Transverse colon (tissue), 4 donors: ENCODE data around the gene FITM2. TPM values are rescaled to one million over a fixed set of nuclear protein-coding genes. Genes with fewer than 3 reads are reported as not detected.

Experiments used
- DNase-seq: peaks from one replicate; pipeline ENCODE4 v3.0.0-alpha.2; 2019
- H3K27ac ChIP-seq, 4 donors: fragments of 200-600 bp; sonication (generic); 2 replicates each; pipeline ENCODE4 v1.5.1; 2016 to 2018; ENCODE audit warnings: inconsistent platforms in 4 of 4
- H3K27me3 ChIP-seq: fragments of 200-600 bp; sonication (generic); 2 replicates; pipeline ENCODE4 v1.5.1; 2017; ENCODE audit warnings: inconsistent platforms
- H3K36me3 ChIP-seq, 4 donors: fragments of 200-600 bp; sonication (generic); 2 replicates each; pipeline ENCODE4 v1.5.1; 2017 to 2019; ENCODE audit warnings: inconsistent platforms in 4 of 4
- H3K4me1 ChIP-seq, 4 donors: fragments of 200-600 bp; sonication (generic); 2 replicates each; pipeline ENCODE4 v1.5.1; 2017 to 2020; ENCODE audit warnings: inconsistent platforms in 4 of 4
- H3K4me3 ChIP-seq, 4 donors: fragments of 200-600 bp; sonication (generic); 1 replicate in 1 of 4; 2 replicates in 3 of 4; pipeline versions ENCODE4 v1.5.1 to v1.6.1; 2017 to 2019; ENCODE audit warnings: inconsistent platforms in 4 of 4
- H3K9me3 ChIP-seq, 2 donors: fragments of 200-600 bp; sonication (generic); 2 replicates each; pipeline ENCODE4 v1.5.1; 2017 to 2019; ENCODE audit warnings: inconsistent platforms in 2 of 2
- CTCF ChIP-seq, 5 experiments: fragments of 200-600 bp in 3 of 5; fragments of 450-650 bp in 2 of 5; sonication (generic) in 3 of 5; IDR thresholded peaks; 1 replicate in 2 of 5; 2 replicates in 3 of 5; pipeline ENCODE4 v1.5.1; 2016 to 2017; ENCODE audit warnings: antibody characterized with exemption in 5 of 5, inconsistent platforms in 3 of 5, mild to moderate bottlenecking in 2 of 5, moderate library complexity in 1 of 5
- EP300 ChIP-seq: sonication (generic); formaldehyde crosslinking; IDR thresholded peaks from one replicate; pipeline ENCODE4 v1.6.1; 2017; ENCODE audit warnings: antibody characterized with exemption, low read depth
- POLR2A ChIP-seq: fragments of 450-650 bp; IDR thresholded peaks from one replicate; pipeline ENCODE4 v1.6.1; 2016; ENCODE audit warnings: antibody characterized with exemption, mild to moderate bottlenecking, moderate library complexity
- POLR2AphosphoS5 ChIP-seq, 3 donors: sonication (generic); formaldehyde crosslinking; IDR thresholded peaks; one replicate each; pipeline ENCODE4 v1.6.1; 2016; ENCODE audit warnings: antibody characterized with exemption in 3 of 3
- WGBS, 2 donors: methylation state at CpG; one replicate each; pipeline ENCODE4 v1.1.5; 2018; ENCODE audit warnings: low coverage in 1 of 2; 5-methylcytosine and 5-hydroxymethylcytosine counted together
- in situ Hi-C, 4 donors: fragments of 200-750 bp; cut with MboI; loops; one replicate each; pipeline versions ENCODE4 v1.15.0 to v1.15.1; 2017; ENCODE audit warnings: low sequenced_read_pairs in 3 of 4, low pct_ligation_motif_present in 1 of 4, low pct_unique_long_range_greater_than_20kb in 1 of 4
- intact Hi-C: fragments of 100-400 bp; cut with DNase I; formaldehyde crosslinking; loops from one replicate; pipeline ENCODE4 v1.15.1; 2023; ENCODE audit warnings: low total_unique reads
- total RNA-seq, 4 donors: library from RNA; depleted of rRNA; stranded (reverse); fragments of >200 nt; gene quantifications; one replicate each; pipeline ENCODE4 v1.1.0, GENCODE V29; 2016

The FITM2 gene, protein sequence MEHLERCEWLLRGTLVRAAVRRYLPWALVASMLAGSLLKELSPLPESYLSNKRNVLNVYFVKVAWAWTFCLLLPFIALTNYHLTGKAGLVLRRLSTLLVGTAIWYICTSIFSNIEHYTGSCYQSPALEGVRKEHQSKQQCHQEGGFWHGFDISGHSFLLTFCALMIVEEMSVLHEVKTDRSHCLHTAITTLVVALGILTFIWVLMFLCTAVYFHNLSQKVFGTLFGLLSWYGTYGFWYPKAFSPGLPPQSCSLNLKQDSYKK
- 10 to 100 TPM in 2 of 4 donors, 1 to 10 TPM in 2; 4.1 to 12.4 (median 9.7) TPM for total RNA-seq

DNA sequence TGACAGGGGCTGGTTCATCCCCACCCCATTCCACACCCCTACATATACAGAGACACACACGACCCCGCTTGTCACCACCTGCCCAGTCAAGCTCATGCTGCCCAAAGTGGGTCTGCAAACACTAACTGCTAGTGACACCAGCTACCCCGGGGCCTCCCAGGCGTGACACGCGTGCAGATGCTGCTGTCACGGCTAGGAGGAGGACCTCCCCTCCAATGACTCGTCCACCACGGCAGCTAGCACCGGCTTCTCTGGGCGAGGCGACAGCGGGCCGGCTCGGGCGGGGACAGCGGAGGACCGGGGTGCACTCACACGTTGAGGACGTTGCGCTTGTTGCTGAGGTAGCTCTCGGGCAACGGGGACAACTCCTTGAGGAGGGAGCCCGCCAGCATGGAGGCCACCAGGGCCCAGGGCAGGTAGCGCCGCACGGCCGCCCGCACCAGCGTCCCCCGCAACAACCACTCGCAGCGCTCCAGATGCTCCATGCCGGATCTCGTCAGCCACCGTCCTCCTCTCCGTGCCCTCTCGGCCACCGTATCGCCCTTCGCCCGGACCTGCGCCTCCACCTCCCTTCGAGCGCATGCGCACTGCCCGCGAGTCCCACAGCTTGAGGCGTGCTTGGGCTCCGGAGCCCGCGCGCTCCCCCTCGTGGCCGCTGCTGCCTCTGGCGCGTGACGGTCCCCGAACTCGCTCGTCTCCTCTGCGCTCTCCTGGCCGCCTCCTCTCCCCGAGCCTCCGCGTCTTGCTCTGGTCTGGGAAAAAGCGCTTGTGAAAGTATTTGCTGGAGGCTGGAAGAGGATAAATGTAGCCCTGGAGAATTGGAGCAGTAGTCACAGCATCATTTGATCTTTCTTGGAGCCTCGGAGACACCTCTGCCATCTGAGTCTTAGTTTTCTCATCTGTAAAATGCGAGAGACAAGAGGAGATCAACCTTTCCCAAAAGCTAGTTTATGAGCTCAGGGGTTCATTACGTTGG, at the start of gene FITM2:
FITM2 (minus strand) TSS at position 539 of the 976 bp plus-strand sequence; CDS start at position 485, 54 bp downstream.
- Histone ChIP-seq H3K4me1 (peaks cover 0 to 21% (median 16%) of the 10 kb centered on the region in 4 donors), H3K27ac (peak within 1 kb of the TSS; percentile 64 to 88 (median 84)), H3K27me3 (no peaks in the 10 kb centered on the region), H3K36me3 (no peaks in the 10 kb centered on the region), H3K9me3 (no peaks in the 10 kb centered on the region), H3K4me3 (peak within 1 kb of the TSS; percentile 58 to 77 (median 64))
- intact Hi-C loops, result no loop called here
- in situ Hi-C loops, result loop anchor here in 2 of 4 donors (10.0 to 25.0 kb wide), 2 partner anchors 96 to 199 kb away; partner anchors contain the start of gene OSER1 (in 2 of the 2)
- 3 to 80% methylated on average over 1 to 32 of the region's 70 CpGs for WGBS, 2 donors
- peak; percentile 99 for DNase-seq
- TF ChIP-seq CTCF (IDR thresholded peaks at IDR 0.05), result peak; percentile 87 to 98 (median 95)
- TF ChIP-seq EP300, result no peak
- peak; percentile 53 for TF ChIP-seq POLR2A
- peak; percentile 82 to 92 (median 89) for TF ChIP-seq POLR2AphosphoS5 (IDR thresholded peaks at IDR 0.05)

DNA sequence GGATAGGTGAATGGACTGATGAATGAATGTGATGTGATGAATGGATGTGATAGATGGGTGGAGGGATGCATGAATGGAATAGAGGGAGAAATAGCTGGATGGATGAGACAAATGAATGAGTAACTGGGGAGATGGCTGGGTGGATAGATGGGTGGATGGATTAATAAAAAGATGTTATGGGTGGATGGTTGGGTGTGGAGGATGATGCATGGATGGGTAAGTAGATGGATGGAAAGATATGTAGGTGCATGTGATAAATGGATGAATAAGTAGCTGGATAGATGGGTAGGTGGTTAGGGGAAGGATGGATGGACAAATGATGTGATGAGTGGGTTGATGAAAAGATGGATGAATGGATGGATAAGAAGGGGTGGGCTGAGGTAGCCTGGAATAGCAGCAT, 49.2 kb upstream of the FITM2 start:
- intact Hi-C loops, result no loop called here
- Histone ChIP-seq H3K27ac (no peak overlapping the region), H3K36me3 (no peaks in the 10 kb centered on the region), H3K4me1 (peaks cover 0 to 25% (median 11%) of the 10 kb centered on the region in 4 donors), H3K4me3 (no peak overlapping the region), H3K9me3 (no peaks in the 10 kb centered on the region), H3K27me3 (no peaks in the 10 kb centered on the region)
- no peak for TF ChIP-seq CTCF (IDR thresholded peaks at IDR 0.05)
- TF ChIP-seq POLR2A, result no peak
- TF ChIP-seq EP300, result no peak
- TF ChIP-seq POLR2AphosphoS5 (IDR thresholded peaks at IDR 0.05), result no peak
- in situ Hi-C loops, result no loop called here
- no peak for DNase-seq

GRCh38 chr20:44358776-44359175, 47.8 kb upstream of the FITM2 start:
- DNase-seq, result no peak
- H3K27ac ChIP-seq, result no peak overlapping the region
- intact Hi-C loops (no loop called here), in situ Hi-C loops (no loop called here)
- no peaks in the 10 kb centered on the region for H3K27me3 ChIP-seq
- no peaks in the 10 kb centered on the region for H3K9me3 ChIP-seq
- H3K36me3 ChIP-seq, result no peaks in the 10 kb centered on the region
- WGBS, 2 donors, result 46% methylated on average over 8 of the region's 8 CpGs; no CpG with 5 or more reads in 1 of the 2 donors
- TF ChIP-seq CTCF (IDR thresholded peaks at IDR 0.05) (no peak), EP300 (no peak), POLR2A (no peak), POLR2AphosphoS5 (IDR thresholded peaks at IDR 0.05) (no peak)
- no peak overlapping the region for H3K4me3 ChIP-seq
- peaks cover 0 to 25% (median 11%) of the 10 kb centered on the region in 4 donors for H3K4me1 ChIP-seq

GRCh38 chr20:44357555-44358125, 46.6 kb upstream of the FITM2 start:
- Histone ChIP-seq H3K9me3 (no peaks in the 10 kb centered on the region), H3K36me3 (no peaks in the 10 kb centered on the region), H3K4me3 (peak overlapping the region in 2 of 4 donors; percentile 50 to 66), H3K4me1 (peaks cover 0 to 36% (median 13%) of the 10 kb centered on the region in 4 donors), H3K27ac (peak overlapping the region in 3 of 4 donors; percentile 89 to 95 (median 95)), H3K27me3 (no peaks in the 10 kb centered on the region)
- DNase-seq, result no peak
- TF ChIP-seq EP300 (no peak), POLR2AphosphoS5 (IDR thresholded peaks at IDR 0.05) (peak in 1 of 3 donors; percentile 28)
- intact Hi-C loops (no loop called here), in situ Hi-C loops (no loop called here)
- WGBS, 2 donors, result 33 to 43% methylated on average over 4 of the region's 4 CpGs
